Stomach (tissue), 9 donors: ENCODE data around the gene QSER1. TPM values are rescaled to one million over a fixed set of nuclear protein-coding genes. Genes with fewer than 3 reads are reported as not detected.

ENCODE experiments used
- DNase-seq, 2 donors: peaks; one replicate each; pipeline versions ENCODE4 v3.0.0 to v3.0.0-alpha.2; 2013 to 2019
- H3K27ac ChIP-seq, 5 donors: fragments of 200-600 bp in 4 of 5; sonication (generic) in 4 of 5; one replicate each; pipeline ENCODE4 v1.5.1; 2013 to 2019; ENCODE audit warnings: mild to moderate bottlenecking in 1 of 5, moderate library complexity in 1 of 5
- H3K27me3 ChIP-seq, 3 donors: fragments of 200-600 bp; sonication (generic); one replicate each; pipeline ENCODE4 v1.5.1; 2017 to 2019; ENCODE audit warnings: mixed run types in 1 of 3
- H3K36me3 ChIP-seq, 4 donors: fragments of 200-600 bp; sonication (generic); 1 replicate in 3 of 4; 2 replicates in 1 of 4; pipeline ENCODE4 v1.5.1; 2016 to 2019
- H3K4me1 ChIP-seq, 4 donors: fragments of 200-600 bp; sonication (generic); one replicate each; pipeline ENCODE4 v1.5.1; 2016 to 2019
- H3K4me3 ChIP-seq, 4 donors: fragments of 200-600 bp; sonication (generic) in 3 of 4; one replicate each; pipeline ENCODE4 v1.5.1; 2016 to 2019; ENCODE audit warnings: mild to moderate bottlenecking in 1 of 4
- H3K9me3 ChIP-seq, 4 donors: fragments of 200-600 bp; sonication (generic); one replicate each; pipeline ENCODE4 v1.5.1; 2016 to 2019
- CTCF ChIP-seq, 7 experiments: fragments of 450-650 bp in 4 of 7; fragments of 200-600 bp in 3 of 7; sonication (generic) in 3 of 7; IDR thresholded peaks; one replicate each; pipeline ENCODE4 v1.5.1; 2016 to 2019; ENCODE audit warnings: antibody characterized with exemption in 7 of 7, control low read depth in 2 of 7, mild to moderate bottlenecking in 1 of 7
- EP300 ChIP-seq: sonication (generic); formaldehyde crosslinking; IDR thresholded peaks from one replicate; pipeline ENCODE4 v1.6.1; 2017; ENCODE audit warnings: antibody characterized with exemption
- POLR2A ChIP-seq, 4 donors: fragments of 450-650 bp; IDR thresholded peaks; one replicate each; pipeline ENCODE4 v1.6.1; 2016; ENCODE audit warnings: antibody characterized with exemption in 4 of 4, control low read depth in 2 of 4, mild to moderate bottlenecking in 1 of 4, moderate library complexity in 1 of 4
- POLR2AphosphoS5 ChIP-seq, 3 donors: sonication (generic); formaldehyde crosslinking; IDR thresholded peaks; one replicate each; pipeline ENCODE4 v1.6.1; 2016; ENCODE audit warnings: antibody characterized with exemption in 3 of 3
- WGBS, 5 donors: extraction: QIAGEN DNeasy Blood & Tissue Kit in 3 of 5; methylation state at CpG; one replicate each; pipeline versions ENCODE4 v1.1.5 to v1.1.7; 2013 to 2018; 5-methylcytosine and 5-hydroxymethylcytosine counted together
- intact Hi-C: fragments of 100-400 bp; cut with DNase I; formaldehyde crosslinking; loops from one replicate; pipeline ENCODE4 v1.15.1; 2023; ENCODE audit warnings: low total_unique reads
- polyA plus RNA-seq, 3 donors: library from polyadenylated mRNA; stranded (reverse); fragments of 200-250 nt; gene quantifications; one replicate each; pipeline ENCODE4 v1.2.3, GENCODE V29; 2013
- total RNA-seq, 5 donors: library from RNA; depleted of rRNA; stranded (reverse); fragments of >200 nt; gene quantifications; one replicate each; pipeline versions ENCODE4 v1.1.0 to v1.2.3, GENCODE V29; 2014 to 2016
- donor health status: healthy with polysubstance abuse.
- donor health status: Bipolar disorder and iron deficiency.
- donor health status: healthy.

The QSER1 gene
- total and polyA plus RNA-seq, 8 donors: 2.6 to 51.3 (median 13.5) TPM

DNA sequence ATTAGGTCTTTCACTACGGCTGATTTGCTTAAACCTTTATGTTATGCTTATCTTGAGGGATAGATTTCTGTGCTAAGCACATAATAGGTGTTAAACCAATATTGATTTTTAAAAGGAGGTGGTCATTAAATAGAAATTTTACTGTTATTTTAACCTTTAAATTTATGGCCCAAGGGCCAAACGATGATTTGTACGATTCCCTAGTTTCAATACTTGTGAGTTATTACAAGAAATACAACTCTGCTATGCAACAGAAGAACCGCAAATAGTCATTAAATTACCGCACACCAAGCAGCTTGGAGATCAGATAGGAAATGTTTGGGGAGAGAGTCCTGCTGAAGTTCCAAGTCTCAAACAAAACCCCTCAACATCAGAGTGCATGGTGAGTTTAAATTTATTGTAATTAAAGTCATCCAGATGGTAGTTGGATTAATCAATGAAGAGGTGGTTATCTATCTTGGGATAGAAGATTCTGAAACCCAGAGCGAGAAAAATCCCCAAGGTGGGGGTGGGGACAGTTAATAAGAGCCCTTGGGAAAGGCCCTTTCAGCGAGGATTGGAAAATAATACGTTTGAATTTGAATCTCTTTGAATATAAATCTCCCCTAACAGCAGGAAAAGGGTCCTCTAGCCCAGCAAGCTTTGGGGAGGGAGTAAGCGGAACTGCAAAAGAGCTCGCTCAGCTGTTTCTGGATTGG lies 805 bp upstream of the QSER1 start:
- intact Hi-C loops: no loop called here
- Histone ChIP-seq H3K36me3 (no peaks in the 10 kb centered on the region), H3K4me1 (peaks cover 0 to 38% (median 23%) of the 10 kb centered on the region in 4 donors), H3K9me3 (no peaks in the 10 kb centered on the region), H3K27me3 (no peaks in the 10 kb centered on the region), H3K4me3 (peak overlapping the region; percentile 90 to 98 (median 94)), H3K27ac (peak overlapping the region; percentile 91 to 98 (median 95))
- 4 to 11% (median 7%) methylated on average over 10 of the region's 10 CpGs for WGBS, 5 donors
- no peak for TF ChIP-seq POLR2AphosphoS5 (IDR thresholded peaks at IDR 0.05)
- no peak for TF ChIP-seq CTCF (IDR thresholded peaks at IDR 0.05)
- no peak for TF ChIP-seq POLR2A (IDR thresholded peaks at IDR 0.05)
- no peak for TF ChIP-seq EP300
- peak in 1 of 2 donors; percentile 16 for DNase-seq

GRCh38 chr11:32893093-32893342 lies 407 bp downstream of the QSER1 start:
- Histone ChIP-seq H3K27ac (peak overlapping the region; percentile 91 to 98 (median 95)), H3K36me3 (no peaks in the 10 kb centered on the region), H3K4me1 (peaks cover 0 to 44% (median 23%) of the 10 kb centered on the region in 4 donors), H3K27me3 (no peaks in the 10 kb centered on the region), H3K4me3 (peak overlapping the region; percentile 90 to 98 (median 94)), H3K9me3 (no peaks in the 10 kb centered on the region)
- intact Hi-C loops: no loop called here
- TF ChIP-seq EP300: no peak
- no peak for TF ChIP-seq POLR2AphosphoS5 (IDR thresholded peaks at IDR 0.05)
- no peak for TF ChIP-seq CTCF (IDR thresholded peaks at IDR 0.05)
- no peak for TF ChIP-seq POLR2A (IDR thresholded peaks at IDR 0.05)
- DNase-seq: peak in 1 of 2 donors; percentile 43
- WGBS, 5 donors: 0 to 3% (median 2%) methylated on average over 21 to 29 of the region's 32 CpGs; no CpG with 5 or more reads in 2 of the 5 donors

- H3K27ac ChIP-seq: peak overlapping the region; percentile 91 to 98 (median 95)
- no peaks in the 10 kb centered on the region for H3K27me3 ChIP-seq
- intact Hi-C loops: no loop called here
- WGBS, 5 donors: 0 to 1% (median 0%) methylated on average over 38 to 66 of the region's 66 CpGs
- H3K36me3 ChIP-seq: no peaks in the 10 kb centered on the region
- H3K4me1 ChIP-seq: peaks cover 0 to 47% (median 24%) of the 10 kb centered on the region in 4 donors
- peak overlapping the region; percentile 90 to 98 (median 94) for H3K4me3 ChIP-seq
- no peaks in the 10 kb centered on the region for H3K9me3 ChIP-seq
- TF ChIP-seq POLR2A (IDR thresholded peaks at IDR 0.05): no peak
- TF ChIP-seq POLR2AphosphoS5 (IDR thresholded peaks at IDR 0.05): no peak
- no peak for TF ChIP-seq EP300
- TF ChIP-seq CTCF (IDR thresholded peaks at IDR 0.05): peak in 2 of 7 experiments; percentile 14 to 43
- peak in 1 of 2 donors; percentile 89 for DNase-seq
Measured at GRCh38 chr11:32893343-32894148, 935 bp downstream of the QSER1 start.

- Histone ChIP-seq H3K4me1 (peaks cover under 1 to 54% (median 30%) of the 10 kb centered on the region in 4 donors), H3K4me3 (peak overlapping the region; percentile 90 to 98 (median 94)), H3K36me3 (no peaks in the 10 kb centered on the region), H3K27me3 (no peaks in the 10 kb centered on the region), H3K9me3 (no peaks in the 10 kb centered on the region), H3K27ac (peak overlapping the region; percentile 91 to 98 (median 95))
- DNase-seq: peak in 1 of 2 donors; percentile 88
- WGBS, 5 donors: 2 to 5% (median 5%) methylated on average over 14 of the region's 14 CpGs
- TF ChIP-seq POLR2A (IDR thresholded peaks at IDR 0.05) (peak in 2 of 4 donors; percentile 16 to 21), EP300 (no peak), POLR2AphosphoS5 (IDR thresholded peaks at IDR 0.05) (peak in 2 of 3 donors; percentile 26 to 45), CTCF (IDR thresholded peaks at IDR 0.05) (no peak)
- intact Hi-C loops: no loop called here
Measured at GRCh38 chr11:32894149-32894827, 1.7 kb downstream of the QSER1 start.
